Measurements from ENCODE around the gene TAF11L5.
"Not testable (repeated sequence)": the region's sequence is repeated elsewhere in the genome, so short reads cannot be mapped to it uniquely, and the experiment has no call there.

Gene TAF11L5

GRCh38 chr5:17524935-17525334 is at the start of gene TAF11L5:
Gene TAF11L5, plus strand, starts transcription at chr5:17525235.
- H3K36me3 ChIP-seq (ENCODE audit: control insufficient read depth, insufficient read depth, low read length); H3K27me3 ChIP-seq (replicated peaks; ENCODE audit: control insufficient read depth, insufficient read depth, low read length); H3K4me3 ChIP-seq (replicated peaks; ENCODE audit: low read depth, low read length): not testable (repeated sequence)

GRCh38 chr5:17477043-17477442 is 48.0 kb upstream of the TAF11L5 start:
- Histone ChIP-seq H3K36me3 (ENCODE audit: control insufficient read depth, insufficient read depth, low read length) (no peaks in the 10 kb centered on the region), H3K4me3 (replicated peaks; ENCODE audit: low read depth, low read length) (no peak overlapping the region), H3K27me3 (replicated peaks; ENCODE audit: control insufficient read depth, insufficient read depth, low read length) (no peaks in the 10 kb centered on the region)
- no peak for DNase-seq (ENCODE audit: extremely low read depth, insufficient read length)
- TF ChIP-seq CTCF (IDR thresholded peaks at IDR 0.05; ENCODE audit: insufficient read depth, low read length, poor library complexity, severe bottlenecking) = no peak

More at GRCh38 chr5:17524935-17525334, at the start of gene TAF11L5:
- DNase-seq (ENCODE audit: extremely low read depth, insufficient read length) = not testable (repeated sequence)

DNA sequence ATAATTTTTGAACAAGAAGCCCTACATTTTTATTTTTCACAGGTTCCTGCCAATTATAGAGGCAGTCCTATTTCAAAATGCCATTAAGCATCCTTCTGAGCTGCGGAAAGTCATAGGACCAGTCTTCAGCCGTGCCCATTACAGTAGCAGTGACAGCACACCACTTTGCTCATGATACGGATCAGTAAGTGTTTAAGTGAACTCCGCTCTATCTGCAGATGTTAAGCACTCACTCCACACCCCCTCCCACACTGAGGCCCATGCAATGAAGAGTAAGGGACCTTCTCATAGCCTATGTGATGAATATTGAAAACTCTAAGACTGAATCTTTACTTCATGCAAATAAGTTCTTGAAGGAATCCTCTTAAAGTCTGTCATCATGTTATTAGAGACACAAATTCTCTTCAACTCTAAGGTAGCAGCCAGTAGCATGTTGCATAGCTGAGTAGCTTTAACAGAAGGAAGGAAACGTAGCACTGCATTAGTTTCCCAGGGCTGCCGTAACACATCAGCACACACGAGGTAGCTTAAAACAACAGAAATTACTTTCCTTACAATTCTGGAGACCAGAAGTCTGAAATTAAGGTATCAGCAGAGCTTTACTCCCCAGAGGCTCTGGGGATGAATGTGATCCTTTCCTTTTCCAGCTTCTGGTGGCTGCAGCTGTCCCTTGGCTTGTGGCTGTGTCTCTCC is 47.3 kb upstream of the TAF11L5 start:
- TF ChIP-seq CTCF (IDR thresholded peaks at IDR 0.05; ENCODE audit: insufficient read depth, low read length, poor library complexity, severe bottlenecking) = no peak
- no peaks in the 10 kb centered on the region for H3K36me3 ChIP-seq (ENCODE audit: control insufficient read depth, insufficient read depth, low read length)
- H3K4me3 ChIP-seq (replicated peaks; ENCODE audit: low read depth, low read length) = no peak overlapping the region
- DNase-seq (ENCODE audit: extremely low read depth, insufficient read length) = no peak
- H3K27me3 ChIP-seq (replicated peaks; ENCODE audit: control insufficient read depth, insufficient read depth, low read length) = no peaks in the 10 kb centered on the region

DNA sequence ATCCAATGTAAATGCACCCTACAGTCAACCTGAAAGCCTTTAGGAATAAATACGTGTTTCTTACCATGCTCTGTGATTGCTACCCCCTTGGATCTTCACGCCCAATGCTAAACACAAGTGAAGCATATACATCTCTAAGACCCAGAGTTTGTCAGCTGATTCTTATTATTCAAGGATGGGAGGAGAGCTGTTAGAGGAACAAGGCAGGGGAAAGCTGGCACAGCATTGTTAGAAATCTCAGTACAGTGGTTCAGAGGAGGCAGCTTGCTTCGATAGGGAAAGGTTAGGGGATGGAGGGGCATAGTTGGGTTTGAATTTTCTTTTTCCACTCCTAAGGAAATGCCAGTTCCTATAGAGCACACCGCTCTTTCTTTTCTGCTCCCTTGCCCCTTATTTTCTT is 43.7 kb upstream of the TAF11L5 start:
- Histone ChIP-seq H3K27me3 (replicated peaks; ENCODE audit: control insufficient read depth, insufficient read depth, low read length) (no peaks in the 10 kb centered on the region), H3K36me3 (ENCODE audit: control insufficient read depth, insufficient read depth, low read length) (no peaks in the 10 kb centered on the region), H3K4me3 (replicated peaks; ENCODE audit: low read depth, low read length) (no peak overlapping the region)
- no peak for DNase-seq (ENCODE audit: extremely low read depth, insufficient read length)
- TF ChIP-seq CTCF (IDR thresholded peaks at IDR 0.05; ENCODE audit: insufficient read depth, low read length, poor library complexity, severe bottlenecking) = no peak

- no peak for TF ChIP-seq CTCF (IDR thresholded peaks at IDR 0.05; ENCODE audit: insufficient read depth, low read length, poor library complexity, severe bottlenecking)
- no peak for DNase-seq (ENCODE audit: extremely low read depth, insufficient read length)
Observed at GRCh38 chr5:17482790-17483189, 42.2 kb upstream of the TAF11L5 start.

GRCh38 chr5:17486464-17487173 is 38.4 kb upstream of the TAF11L5 start:
- H3K4me3 ChIP-seq (replicated peaks; ENCODE audit: low read depth, low read length); H3K27me3 ChIP-seq (replicated peaks; ENCODE audit: control insufficient read depth, insufficient read depth, low read length); H3K36me3 ChIP-seq (ENCODE audit: control insufficient read depth, insufficient read depth, low read length); DNase-seq (ENCODE audit: extremely low read depth, insufficient read length): not testable (repeated sequence)

More at GRCh38 chr5:17482790-17483189, 42.2 kb upstream of the TAF11L5 start:
- Histone ChIP-seq H3K27me3 (replicated peaks; ENCODE audit: control insufficient read depth, insufficient read depth, low read length) (no peaks in the 10 kb centered on the region), H3K4me3 (replicated peaks; ENCODE audit: low read depth, low read length) (no peak overlapping the region), H3K36me3 (ENCODE audit: control insufficient read depth, insufficient read depth, low read length) (no peaks in the 10 kb centered on the region)

Measured in GM06990 (cell line).